ENCODE data around the gene AHRR. TPM values are rescaled to one million over a fixed set of nuclear protein-coding genes. Genes with fewer than 3 reads are reported as not detected.
"Not testable (repeated sequence)": the region's sequence is repeated elsewhere in the genome, so short reads cannot be mapped to it uniquely, and the experiment has no call there.

AHRR gene
- total RNA-seq, 1 donor from 2014 or later, result 0.29 TPM

DNA sequence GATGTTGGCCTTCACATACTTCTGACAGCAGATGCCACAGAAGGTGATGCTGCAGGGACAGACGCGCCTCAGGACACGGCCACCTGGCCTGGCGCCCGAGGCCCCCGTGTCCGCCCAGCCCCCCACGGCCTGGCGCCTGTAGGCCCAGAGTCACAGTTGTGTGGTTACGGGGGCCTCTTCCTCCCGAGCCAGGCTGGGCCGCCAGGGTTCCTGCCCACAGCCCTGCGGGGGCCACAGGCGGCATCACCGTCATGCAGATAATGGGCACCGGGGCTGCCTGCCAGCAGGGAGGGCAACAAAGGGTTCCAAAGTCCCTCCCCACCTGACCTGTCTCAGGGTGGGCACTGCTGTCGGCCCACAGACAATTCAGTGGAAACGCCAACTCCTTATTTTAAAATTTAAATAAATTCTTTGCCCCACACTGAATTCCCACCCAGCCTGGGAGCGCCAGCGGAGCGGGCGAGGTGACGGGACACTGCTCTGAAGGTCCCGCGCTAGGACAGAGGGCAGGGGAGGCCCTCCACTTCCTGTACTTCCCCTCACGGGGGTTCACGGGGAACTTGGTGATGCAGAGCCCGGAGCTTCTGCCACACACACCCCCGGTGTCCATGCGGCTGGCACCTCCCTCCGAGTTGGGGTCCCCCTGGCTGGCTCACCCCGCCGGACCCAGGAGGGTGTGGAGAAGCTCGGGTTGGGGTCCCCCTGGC is 162.1 kb downstream of the AHRR start:
- DNase-seq (ENCODE audit: low read depth), result no peak
- TF ChIP-seq, protein P1, sequence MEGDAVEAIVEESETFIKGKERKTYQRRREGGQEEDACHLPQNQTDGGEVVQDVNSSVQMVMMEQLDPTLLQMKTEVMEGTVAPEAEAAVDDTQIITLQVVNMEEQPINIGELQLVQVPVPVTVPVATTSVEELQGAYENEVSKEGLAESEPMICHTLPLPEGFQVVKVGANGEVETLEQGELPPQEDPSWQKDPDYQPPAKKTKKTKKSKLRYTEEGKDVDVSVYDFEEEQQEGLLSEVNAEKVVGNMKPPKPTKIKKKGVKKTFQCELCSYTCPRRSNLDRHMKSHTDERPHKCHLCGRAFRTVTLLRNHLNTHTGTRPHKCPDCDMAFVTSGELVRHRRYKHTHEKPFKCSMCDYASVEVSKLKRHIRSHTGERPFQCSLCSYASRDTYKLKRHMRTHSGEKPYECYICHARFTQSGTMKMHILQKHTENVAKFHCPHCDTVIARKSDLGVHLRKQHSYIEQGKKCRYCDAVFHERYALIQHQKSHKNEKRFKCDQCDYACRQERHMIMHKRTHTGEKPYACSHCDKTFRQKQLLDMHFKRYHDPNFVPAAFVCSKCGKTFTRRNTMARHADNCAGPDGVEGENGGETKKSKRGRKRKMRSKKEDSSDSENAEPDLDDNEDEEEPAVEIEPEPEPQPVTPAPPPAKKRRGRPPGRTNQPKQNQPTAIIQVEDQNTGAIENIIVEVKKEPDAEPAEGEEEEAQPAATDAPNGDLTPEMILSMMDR (conservative IDR thresholded peaks at IDR 0.05; ENCODE audit: low read depth, low read length), result no peak
- H3K4me3 ChIP-seq (ENCODE audit: low read depth, low read length), result no peak overlapping the region

DNA sequence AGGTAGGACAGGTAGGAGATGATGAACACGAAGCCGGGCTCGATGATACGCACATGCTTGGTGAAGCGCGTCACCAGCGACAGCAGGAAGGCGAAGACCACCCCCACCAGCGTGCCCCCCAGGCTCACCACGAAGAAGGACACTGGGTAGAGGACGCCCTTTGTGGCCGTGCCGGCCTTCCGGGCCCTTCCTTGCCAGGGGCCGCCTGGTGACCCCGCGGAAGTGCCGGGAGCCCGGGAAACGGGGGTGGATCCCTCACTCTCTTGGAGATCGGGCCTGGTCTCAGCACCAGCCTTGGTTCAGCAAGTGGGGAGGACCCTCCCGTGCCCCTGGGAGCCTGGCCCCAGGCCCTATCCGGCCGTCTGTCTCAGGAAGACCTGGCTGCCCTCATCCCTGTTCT is 163.0 kb downstream of the AHRR start:
- no peak for DNase-seq (ENCODE audit: low read depth)
- TF ChIP-seq, protein P1 (conservative IDR thresholded peaks at IDR 0.05; ENCODE audit: low read depth, low read length), result no peak
- H3K4me3 ChIP-seq (ENCODE audit: low read depth, low read length), result no peak overlapping the region

DNA sequence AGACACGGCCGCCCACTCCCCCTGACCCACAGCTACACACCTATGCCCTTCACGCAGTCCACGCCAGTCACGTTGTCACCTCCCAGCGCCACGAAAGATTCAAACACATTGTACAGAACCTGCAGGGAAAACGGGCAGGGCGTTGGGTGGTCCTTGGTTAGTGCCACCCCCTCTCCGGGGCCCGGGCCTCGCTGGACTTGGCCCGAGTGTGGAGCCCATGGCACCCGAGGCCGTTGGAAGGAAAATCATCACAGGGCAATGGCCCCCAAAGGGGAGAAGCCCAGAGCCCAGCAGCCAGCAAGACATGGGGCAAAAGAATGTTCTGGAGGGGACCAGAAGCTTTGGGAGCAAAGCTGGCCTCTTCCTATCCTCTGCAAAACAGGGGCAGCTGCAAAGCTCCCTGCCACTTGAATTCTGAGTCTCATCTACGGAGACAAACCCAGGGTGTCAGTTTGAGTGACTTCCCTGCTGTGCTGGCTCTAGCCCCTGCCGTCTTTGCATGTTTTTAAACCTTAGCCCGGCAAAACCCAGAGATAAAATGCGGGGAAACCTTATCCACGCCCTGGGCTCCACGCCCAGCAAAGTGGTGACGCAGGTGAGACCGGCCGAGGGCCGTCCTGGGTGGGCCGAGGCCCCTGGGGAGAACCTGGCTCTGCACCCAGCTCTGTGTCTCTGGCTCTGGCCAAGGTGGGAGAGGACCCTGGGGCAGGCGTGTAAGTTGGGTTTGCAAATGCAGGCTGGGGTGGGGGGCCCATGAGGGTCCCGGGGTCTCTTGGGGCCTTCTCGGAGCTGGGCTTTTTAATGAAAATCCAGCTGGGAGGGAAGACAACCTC is 163.8 kb downstream of the AHRR start:
- no peak overlapping the region for H3K4me3 ChIP-seq (ENCODE audit: low read depth, low read length)
- TF ChIP-seq, protein P1 (conservative IDR thresholded peaks at IDR 0.05; ENCODE audit: low read depth, low read length), result no peak
- DNase-seq (ENCODE audit: low read depth), result no peak

DNA sequence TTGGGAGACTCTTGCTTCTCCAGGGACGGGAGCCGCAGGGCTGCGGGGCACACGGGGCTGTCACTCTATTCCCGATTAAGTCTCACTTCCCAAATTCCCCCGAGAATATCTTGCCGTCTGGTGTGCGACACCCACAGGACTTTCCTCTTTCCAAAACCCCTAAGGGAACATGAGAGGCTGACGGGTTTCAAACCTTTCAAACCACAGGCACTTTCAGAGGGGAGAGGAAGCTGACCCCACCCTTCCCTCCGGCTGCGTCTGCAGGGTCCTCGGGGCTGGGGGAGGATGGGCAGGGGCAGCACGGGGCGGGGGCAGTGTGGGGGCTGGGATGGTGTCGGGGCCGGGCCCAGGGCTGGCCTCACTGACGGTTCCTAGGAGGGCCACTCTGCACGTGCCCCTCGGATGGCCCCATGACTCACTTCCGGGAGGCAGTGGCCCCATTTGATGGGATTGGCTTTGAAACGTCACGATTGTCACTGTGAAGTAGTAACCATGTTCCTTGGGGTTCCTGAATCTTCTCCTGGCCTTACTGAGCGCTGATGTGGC is 164.5 kb downstream of the AHRR start:
- H3K4me3 ChIP-seq (ENCODE audit: low read depth, low read length), result no peak overlapping the region
- TF ChIP-seq, protein P1 (conservative IDR thresholded peaks at IDR 0.05; ENCODE audit: low read depth, low read length), result no peak
- DNase-seq (ENCODE audit: low read depth), result no peak

DNA sequence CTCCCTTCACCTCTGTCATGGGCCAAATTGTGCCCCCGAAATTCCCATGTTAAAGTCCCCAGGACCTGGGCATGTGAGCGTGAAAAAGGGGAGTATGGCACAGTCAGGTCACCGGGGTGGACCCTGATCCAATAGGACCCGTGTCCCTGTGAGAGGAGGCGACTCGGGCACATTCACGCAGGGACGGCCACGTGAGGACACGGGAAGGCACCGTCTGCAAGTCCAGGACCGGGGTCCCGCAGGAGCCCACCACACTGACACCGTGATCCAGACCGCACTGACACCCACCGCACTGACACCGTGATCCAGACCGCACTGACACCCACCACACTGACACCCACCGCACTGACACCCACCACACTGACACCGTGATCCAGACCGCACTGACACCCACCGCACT is 165.1 kb downstream of the AHRR start:
- not testable (repeated sequence) for DNase-seq (ENCODE audit: low read depth); H3K4me3 ChIP-seq (ENCODE audit: low read depth, low read length)

Other genes with a start within 250 kb of the AHRR start
- gene PLEKHG4B, start 229.5 kb upstream of the AHRR start, total RNA-seq, result 3.5 and 4.3 TPM in 2 replicates
- gene LRRC14B, start 130.2 kb upstream of the AHRR start, total RNA-seq, result not detected in 2 replicates
- 4.2 and 4.5 TPM in 2 replicates for gene CCDC127, start 103.6 kb upstream of the AHRR start, total RNA-seq
- 99.3 and 103 TPM in 2 replicates for gene SDHA, start 103.4 kb upstream of the AHRR start, total RNA-seq
- 98.0 and 108 TPM in 2 replicates for gene PDCD6, start 50.1 kb upstream of the AHRR start, total RNA-seq
- 23.8 and 27.2 TPM in 2 replicates for gene EXOC3, start 121.5 kb downstream of the AHRR start, total RNA-seq
- gene SLC9A3, start 202.7 kb downstream of the AHRR start, total RNA-seq, result 1.3 and 3.2 TPM in 2 replicates

Data from epithelial cell of proximal tubule (primary cell).